Esophagus (tissue), 2 donors: ENCODE results near the gene CDHR1. TPM values are rescaled to one million over a fixed set of nuclear protein-coding genes. Genes with fewer than 3 reads are reported as not detected.

Experiments
- H3K27ac ChIP-seq, 2 donors: one replicate each; pipeline ENCODE4 v1.5.1; 2013; ENCODE audit warnings: low read depth in 2 of 2, mild to moderate bottlenecking in 2 of 2, inconsistent platforms in 1 of 2, low read length in 1 of 2, moderate library complexity in 1 of 2
- H3K27me3 ChIP-seq, 2 donors: one replicate each; pipeline ENCODE4 v1.6.1; 2013; ENCODE audit warnings: low read length in 2 of 2, control low read depth in 1 of 2, mild to moderate bottlenecking in 1 of 2; ENCODE audit not compliant: insufficient read depth in 2 of 2, control insufficient read depth in 1 of 2
- H3K36me3 ChIP-seq, 2 donors: one replicate each; pipeline ENCODE4 v1.6.1; 2013; ENCODE audit warnings: low read length in 1 of 2; ENCODE audit not compliant: control insufficient read depth in 2 of 2, insufficient read depth in 2 of 2
- H3K4me1 ChIP-seq, 2 donors: one replicate each; pipeline ENCODE4 v1.6.1; 2013; ENCODE audit warnings: low read length in 1 of 2; ENCODE audit not compliant: control insufficient read depth in 2 of 2, insufficient read depth in 2 of 2
- H3K4me3 ChIP-seq, 2 donors: one replicate each; pipeline ENCODE4 v1.5.1; 2013; ENCODE audit warnings: low read length in 2 of 2, mild to moderate bottlenecking in 2 of 2, low read depth in 1 of 2, moderate library complexity in 1 of 2
- H3K9me3 ChIP-seq, 2 donors: one replicate each; pipeline ENCODE4 v1.6.1; 2013; ENCODE audit warnings: mild to moderate bottlenecking in 2 of 2, low read depth in 1 of 2, low read length in 1 of 2, moderate library complexity in 1 of 2; ENCODE audit not compliant: control insufficient read depth in 2 of 2, insufficient read depth in 1 of 2
- WGBS, 2 donors: extraction: QIAGEN DNeasy Blood & Tissue Kit; methylation state at CpG; one replicate each; pipeline ENCODE4 v1.1.7; 2013; 5-methylcytosine and 5-hydroxymethylcytosine counted together
- polyA plus RNA-seq, 2 donors: library from polyadenylated mRNA; stranded (reverse); fragments of 200-250 nt; gene quantifications; one replicate each; pipeline ENCODE4 v1.2.3, GENCODE V29; 2013
- donor health status: healthy with polysubstance abuse.
- donor health status: Bipolar disorder and iron deficiency.

CDHR1 gene
- polyA plus RNA-seq, 2 donors, result 5.0 to 16.1 TPM

DNA sequence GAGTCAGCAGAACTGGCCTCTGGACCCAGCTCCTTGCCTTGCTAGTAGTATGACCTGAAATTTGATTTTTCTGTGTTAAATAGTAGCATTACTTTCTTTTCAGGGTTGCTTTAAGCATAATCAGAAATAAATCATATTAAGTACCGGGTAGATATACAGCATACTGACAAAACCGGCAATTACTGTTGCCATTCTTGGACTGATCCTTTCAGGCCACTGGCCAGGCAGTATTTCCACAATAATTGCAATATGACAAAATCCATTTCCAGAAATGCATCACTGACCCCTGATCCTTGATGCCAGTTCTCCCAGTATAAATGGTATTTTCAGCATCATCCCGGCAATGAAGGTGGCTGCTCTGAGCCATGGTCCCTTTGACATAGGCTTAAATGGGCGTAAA, 40.1 kb downstream of the CDHR1 start:
- H3K9me3 ChIP-seq, result no peaks in the 10 kb centered on the region
- no peaks in the 10 kb centered on the region for H3K27me3 ChIP-seq
- no peaks in the 10 kb centered on the region for H3K36me3 ChIP-seq
- WGBS, 2 donors, result 83 to 95% methylated on average over 4 of the region's 4 CpGs
- H3K27ac ChIP-seq, result no peak overlapping the region
- H3K4me1 ChIP-seq, result no peaks in the 10 kb centered on the region
- no peak overlapping the region for H3K4me3 ChIP-seq

DNA sequence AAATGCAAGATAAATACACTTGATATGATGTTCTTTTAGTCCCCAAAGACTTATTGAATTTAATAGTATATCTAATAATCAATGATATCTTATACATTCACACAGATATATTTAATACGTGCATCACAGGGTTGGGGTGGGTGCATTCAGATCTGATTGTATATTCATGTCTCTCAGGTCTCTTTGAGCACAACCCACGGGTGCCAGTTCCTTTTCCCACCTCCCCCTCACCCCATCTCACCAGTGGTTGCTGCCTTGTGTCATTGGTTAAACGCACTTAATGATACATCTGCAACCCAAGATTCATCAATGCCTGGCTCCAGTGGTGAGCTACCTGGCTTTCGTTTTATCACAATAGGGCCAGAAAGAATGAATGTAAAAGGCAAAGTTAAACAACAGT, 40.8 kb downstream of the CDHR1 start:
- 71 to 75% methylated on average over 4 of the region's 4 CpGs for WGBS, 2 donors
- H3K9me3 ChIP-seq, result no peaks in the 10 kb centered on the region
- no peaks in the 10 kb centered on the region for H3K27me3 ChIP-seq
- H3K4me1 ChIP-seq, result no peaks in the 10 kb centered on the region
- H3K4me3 ChIP-seq, result no peak overlapping the region
- H3K36me3 ChIP-seq, result no peaks in the 10 kb centered on the region
- no peak overlapping the region for H3K27ac ChIP-seq

DNA sequence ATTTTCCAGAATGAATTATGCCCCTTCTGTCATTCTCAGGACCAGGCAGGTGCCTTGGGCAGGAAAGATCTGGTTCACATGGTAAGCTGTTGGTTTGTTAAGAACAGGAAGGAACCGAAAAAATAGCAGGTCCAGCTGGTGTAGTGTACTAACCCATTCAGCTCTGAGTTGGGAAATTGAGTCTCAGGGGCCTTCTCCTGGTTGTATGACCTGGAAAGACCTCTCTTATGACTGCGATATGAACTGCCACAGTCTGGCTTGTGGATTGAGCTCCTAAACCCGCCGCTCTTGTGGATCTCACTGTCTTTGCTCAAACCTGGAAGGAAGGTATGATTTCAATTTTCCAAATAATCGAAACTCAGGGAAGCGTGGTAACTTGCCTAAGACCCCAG, 42.5 kb downstream of the CDHR1 start:
- WGBS, 2 donors, result 84 to 85% methylated on average over 6 of the region's 6 CpGs
- Histone ChIP-seq H3K4me3 (no peak overlapping the region), H3K4me1 (no peaks in the 10 kb centered on the region)

GRCh38 chr10:84237199-84238051, 43.1 kb downstream of the CDHR1 start:
- H3K9me3 ChIP-seq, result no peaks in the 10 kb centered on the region
- no peak overlapping the region for H3K4me3 ChIP-seq
- H3K4me1 ChIP-seq, result no peaks in the 10 kb centered on the region
- 53 to 57% methylated on average over 48 to 52 of the region's 52 CpGs for WGBS, 2 donors
- H3K27me3 ChIP-seq, result no peaks in the 10 kb centered on the region
- H3K36me3 ChIP-seq, result no peaks in the 10 kb centered on the region
- no peak overlapping the region for H3K27ac ChIP-seq

More for the DNA sequence above, 42.5 kb downstream of the CDHR1 start:
- Histone ChIP-seq H3K9me3 (no peaks in the 10 kb centered on the region), H3K27me3 (no peaks in the 10 kb centered on the region), H3K27ac (no peak overlapping the region), H3K36me3 (no peaks in the 10 kb centered on the region)

DNA sequence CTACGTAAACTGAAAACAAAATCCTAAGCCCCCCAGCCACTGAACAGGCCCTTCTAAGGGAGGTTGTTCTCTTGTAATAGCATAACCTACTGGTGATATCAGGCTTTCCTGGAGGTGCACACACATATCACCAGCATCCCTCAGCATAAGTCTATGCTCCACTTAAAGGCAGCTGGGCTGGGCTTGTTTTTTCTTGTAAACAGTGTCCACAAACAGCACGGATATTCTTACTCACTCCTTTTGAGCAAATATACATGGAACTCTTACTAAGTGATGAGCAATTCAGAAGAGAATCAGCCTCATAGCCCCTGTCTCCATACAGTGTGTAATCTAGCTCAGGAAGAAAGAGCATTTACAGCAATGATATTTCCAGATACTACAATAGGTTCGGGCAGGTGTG, 44.6 kb downstream of the CDHR1 start:
- Histone ChIP-seq H3K27ac (no peak overlapping the region), H3K36me3 (no peaks in the 10 kb centered on the region), H3K9me3 (no peaks in the 10 kb centered on the region), H3K4me3 (no peak overlapping the region), H3K27me3 (no peaks in the 10 kb centered on the region), H3K4me1 (no peaks in the 10 kb centered on the region)
- 75 to 79% methylated on average over 3 of the region's 3 CpGs for WGBS, 2 donors

- no peaks in the 10 kb centered on the region for H3K36me3 ChIP-seq
- H3K4me1 ChIP-seq, result no peaks in the 10 kb centered on the region
- no peak within 1 kb of the TSS for H3K27ac ChIP-seq
- no peaks in the 10 kb centered on the region for H3K27me3 ChIP-seq
- WGBS, 2 donors, result 83 to 87% methylated on average over 13 of the region's 13 CpGs
- H3K4me3 ChIP-seq, result no peak within 1 kb of the TSS
- H3K9me3 ChIP-seq, result no peaks in the 10 kb centered on the region
Measured at GRCh38 chr10:84241185-84241790, 47.0 kb downstream of the CDHR1 start, which contains the start of gene LRIT1. LRIT1 (minus strand) TSS chr10:84241546; CDS start chr10:84241439, 107 bp downstream.

GRCh38 chr10:84243759-84244158, 49.4 kb downstream of the CDHR1 start:
- no peaks in the 10 kb centered on the region for H3K27me3 ChIP-seq
- H3K36me3 ChIP-seq, result no peaks in the 10 kb centered on the region
- no peak overlapping the region for H3K27ac ChIP-seq
- no peaks in the 10 kb centered on the region for H3K4me1 ChIP-seq
- 85 to 96% methylated on average over 3 of the region's 3 CpGs for WGBS, 2 donors
- no peak overlapping the region for H3K4me3 ChIP-seq
- H3K9me3 ChIP-seq, result no peaks in the 10 kb centered on the region

- no peak within 1 kb of the TSS for H3K4me3 ChIP-seq
- H3K27ac ChIP-seq, result no peak within 1 kb of the TSS
- 41 to 50% methylated on average over 9 of the region's 9 CpGs for WGBS, 2 donors
- no peaks in the 10 kb centered on the region for H3K4me1 ChIP-seq
- no peaks in the 10 kb centered on the region for H3K9me3 ChIP-seq
- no peaks in the 10 kb centered on the region for H3K36me3 ChIP-seq
- H3K27me3 ChIP-seq, result no peaks in the 10 kb centered on the region
Measured at GRCh38 chr10:84244651-84245270, 50.4 kb downstream of the CDHR1 start, which contains the start of gene RGR. RGR (plus strand) TSS chr10:84245053; CDS start chr10:84245091, 38 bp downstream.

GRCh38 chr10:84247496-84247895, 53.2 kb downstream of the CDHR1 start:
- WGBS, 2 donors, result 80 to 82% methylated on average over 6 of the region's 6 CpGs
- Histone ChIP-seq H3K9me3 (no peaks in the 10 kb centered on the region), H3K27me3 (no peaks in the 10 kb centered on the region), H3K27ac (no peak overlapping the region), H3K36me3 (no peaks in the 10 kb centered on the region), H3K4me3 (no peak overlapping the region), H3K4me1 (no peaks in the 10 kb centered on the region)
